Immature natural killer cell (primary cell): ENCODE data around the gene DIO3. TPM values are rescaled to one million over a fixed set of nuclear protein-coding genes. Genes with fewer than 3 reads are reported as not detected.

ENCODE experiments used
- DNase-seq, 3 donors: peaks; one replicate each; pipeline ENCODE4 v3.0.0; 2022; ENCODE audit warnings: mixed read lengths in 1 of 3
- H3K27ac Mint-ChIP-seq, 6 donors: one replicate each; pipeline ENCODE4 v1.8.0; 2020; ENCODE audit warnings: mixed read lengths in 6 of 6, mild to moderate bottlenecking in 5 of 6, inconsistent platforms in 4 of 6, moderate library complexity in 3 of 6
- H3K27me3 Mint-ChIP-seq, 3 donors: one replicate each; pipeline ENCODE4 v1.8.0; 2020 to 2021; ENCODE audit warnings: low read depth in 3 of 3, mild to moderate bottlenecking in 3 of 3, mixed read lengths in 3 of 3, moderate library complexity in 3 of 3, inconsistent platforms in 1 of 3
- H3K36me3 Mint-ChIP-seq, 3 donors: one replicate each; pipeline ENCODE4 v1.8.0; 2020; ENCODE audit warnings: mixed read lengths in 3 of 3, inconsistent platforms in 2 of 3, mild to moderate bottlenecking in 2 of 3
- H3K4me1 Mint-ChIP-seq, 2 donors: one replicate each; pipeline ENCODE4 v1.8.0; 2020; ENCODE audit warnings: inconsistent platforms in 2 of 2, mild to moderate bottlenecking in 2 of 2, mixed read lengths in 2 of 2, moderate library complexity in 1 of 2
- H3K4me3 Mint-ChIP-seq, 5 donors: one replicate each; pipeline ENCODE4 v1.8.0; 2020; ENCODE audit warnings: mild to moderate bottlenecking in 5 of 5, mixed read lengths in 5 of 5, inconsistent platforms in 3 of 5, moderate library complexity in 3 of 5
- H3K9me3 Mint-ChIP-seq, 6 donors: one replicate each; pipeline ENCODE4 v1.8.0; 2020; ENCODE audit warnings: mild to moderate bottlenecking in 6 of 6, mixed read lengths in 6 of 6, inconsistent platforms in 4 of 6, moderate library complexity in 3 of 6
- polyA plus RNA-seq, 3 donors: library from polyadenylated mRNA; unstranded; fragments of 300-500 nt; fragmentation: Illumina TruSeq; gene quantifications; one replicate each; pipeline ENCODE4 v1.2.3, GENCODE V29; 2021

The DIO3 gene
- polyA plus RNA-seq, 3 donors from 2014 or later, result not detected

DNA sequence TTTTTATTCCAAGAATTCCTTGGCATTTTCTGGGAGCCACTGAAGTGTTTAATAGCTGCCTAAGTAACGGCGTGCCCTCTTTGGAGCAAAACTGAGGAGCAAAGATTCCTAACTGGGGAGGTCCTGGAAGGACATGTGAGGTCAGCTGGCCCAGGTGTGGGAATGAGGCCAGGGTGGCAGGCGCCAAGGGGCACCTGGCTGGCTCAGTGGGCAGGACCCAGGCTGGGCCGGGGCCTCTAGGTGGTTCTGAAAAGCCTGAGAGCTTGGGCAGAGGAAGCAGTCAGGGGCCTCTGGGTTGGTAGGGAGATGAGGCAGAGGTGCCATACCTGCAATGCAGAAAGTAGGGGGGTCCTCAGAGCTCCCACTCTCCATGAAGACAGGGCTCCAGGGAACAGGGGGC is 27.1 kb upstream of the DIO3 start:
- peaks cover 9 to 20% (median 16%) of the 10 kb centered on the region in 3 donors for H3K27me3 Mint-ChIP-seq
- peaks cover 49 to 55% of the 10 kb centered on the region in 2 donors for H3K4me1 Mint-ChIP-seq
- H3K27ac Mint-ChIP-seq, result peak overlapping the region in 5 of 6 donors; percentile 35 to 96 (median 95)
- H3K9me3 Mint-ChIP-seq, result no peaks in the 10 kb centered on the region
- no peak for DNase-seq
- peak overlapping the region in 2 of 5 donors; percentile 30 to 32 for H3K4me3 Mint-ChIP-seq
- H3K36me3 Mint-ChIP-seq, result no peaks in the 10 kb centered on the region

DNA sequence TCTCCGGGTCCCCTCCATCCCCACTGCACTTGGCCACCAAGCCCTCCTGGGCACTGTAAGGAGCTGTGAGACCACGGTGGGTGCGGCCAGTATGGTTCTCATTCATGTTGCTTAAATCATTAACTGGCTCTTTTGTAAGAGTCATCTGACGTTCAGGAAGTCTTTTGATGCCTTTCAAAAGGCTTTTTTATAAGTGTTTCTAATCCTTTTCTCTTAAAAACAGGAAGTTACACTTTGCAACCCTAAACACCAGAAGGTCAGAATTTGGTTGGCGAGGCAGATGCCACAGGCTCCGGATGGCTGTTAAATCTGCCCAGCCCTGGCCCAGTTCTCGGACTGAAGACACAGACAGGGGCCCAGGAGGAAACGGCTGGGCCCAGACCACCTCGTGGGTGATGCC is 26.1 kb upstream of the DIO3 start:
- peaks cover 49 to 51% of the 10 kb centered on the region in 2 donors for H3K4me1 Mint-ChIP-seq

DNA sequence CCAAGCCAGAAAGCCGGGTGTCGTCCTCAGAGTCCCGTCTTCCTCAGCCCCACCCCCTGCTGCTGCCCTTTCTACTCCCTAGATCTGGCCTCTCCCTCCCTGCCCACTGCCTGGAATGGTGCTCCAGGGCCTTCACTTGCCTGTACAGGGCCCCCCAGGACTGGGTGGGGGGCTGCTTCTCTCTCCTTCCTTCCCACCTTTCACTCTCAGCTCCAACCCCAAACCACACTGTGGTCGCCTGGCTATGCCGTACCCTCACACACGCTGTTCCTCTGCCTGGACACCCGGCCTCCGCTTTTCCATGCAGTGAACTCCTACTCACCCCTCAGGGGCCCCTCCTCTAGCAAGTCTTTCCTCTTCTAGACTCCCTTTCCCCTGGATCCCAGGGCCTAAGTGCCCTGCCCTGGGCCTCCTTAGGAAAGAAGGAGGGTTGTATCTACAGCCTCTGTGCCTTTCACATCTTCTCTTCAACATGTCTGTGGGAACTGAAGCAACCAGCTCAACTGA is 25.5 kb upstream of the DIO3 start:
- Mint-ChIP-seq H3K36me3 (no peaks in the 10 kb centered on the region), H3K4me1 (peaks cover 46 to 47% of the 10 kb centered on the region in 2 donors), H3K9me3 (peaks cover 0 to 2% (median 0%) of the 10 kb centered on the region in 6 donors), H3K27ac (peak overlapping the region; percentile 86 to 96 (median 94)), H3K4me3 (peak overlapping the region; percentile 77 to 90 (median 80)), H3K27me3 (peaks cover 9 to 23% (median 15%) of the 10 kb centered on the region in 3 donors)
- peak in 1 of 3 donors; percentile 57 for DNase-seq

More for the DNA sequence above, 26.1 kb upstream of the DIO3 start:
- Mint-ChIP-seq H3K27ac (peak overlapping the region; percentile 86 to 96 (median 94)), H3K27me3 (peaks cover 9 to 23% (median 13%) of the 10 kb centered on the region in 3 donors), H3K36me3 (no peaks in the 10 kb centered on the region), H3K4me3 (peak overlapping the region; percentile 77 to 90 (median 80)), H3K9me3 (no peaks in the 10 kb centered on the region)
- DNase-seq, result peak; percentile 75 to 78 (median 75)

DNA sequence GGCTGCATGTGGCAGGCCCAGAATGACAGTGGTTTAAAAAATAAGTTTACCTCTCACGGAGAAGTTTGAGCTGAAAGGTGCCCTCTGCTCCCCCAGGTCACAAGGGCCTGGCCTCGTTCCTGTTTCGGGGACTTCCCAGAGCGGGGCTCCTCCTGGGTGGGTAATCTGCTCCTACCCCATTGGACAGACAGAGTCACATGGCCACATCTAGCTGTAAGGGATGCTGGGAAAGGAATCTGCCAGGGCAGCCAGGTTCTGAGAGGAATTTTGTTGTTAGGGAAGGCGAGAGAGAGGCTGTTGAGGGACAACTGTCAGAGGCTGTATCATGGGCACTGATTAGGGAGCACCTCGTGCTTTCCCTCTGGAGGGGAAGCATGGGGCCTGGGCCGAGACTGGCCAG is 24.0 kb upstream of the DIO3 start:
- Mint-ChIP-seq H3K27ac (peak overlapping the region in 2 of 6 donors; percentile 22 to 45), H3K27me3 (peaks cover 8 to 21% (median 15%) of the 10 kb centered on the region in 3 donors), H3K36me3 (no peaks in the 10 kb centered on the region), H3K9me3 (peaks cover 0 to 2% (median 0%) of the 10 kb centered on the region in 6 donors), H3K4me3 (peak overlapping the region in 1 of 5 donors; percentile 47), H3K4me1 (peaks cover 45 to 47% of the 10 kb centered on the region in 2 donors)
- DNase-seq, result no peak

DNA sequence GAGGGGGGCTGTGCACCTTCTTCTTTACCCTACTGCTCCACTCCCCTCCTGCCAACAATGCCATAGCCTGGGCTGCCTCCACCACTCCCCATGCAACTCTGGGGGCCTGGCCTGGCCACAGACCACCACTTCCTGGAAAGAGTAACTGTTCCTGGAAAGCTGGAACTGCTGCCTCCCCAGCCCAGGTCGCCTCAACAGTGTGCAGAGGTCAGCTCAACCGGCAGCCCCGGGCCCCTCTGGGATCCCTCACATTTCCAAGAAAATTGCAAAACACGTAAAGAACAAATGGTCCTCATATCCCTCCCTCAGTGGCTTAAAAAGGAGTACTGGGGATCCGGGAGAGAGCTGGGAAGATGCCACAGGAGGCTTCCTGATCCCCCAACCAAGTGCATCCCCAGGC is 22.4 kb upstream of the DIO3 start:
- Mint-ChIP-seq H3K9me3 (peaks cover 0 to 3% (median 0%) of the 10 kb centered on the region in 6 donors), H3K4me1 (peaks cover 38 to 43% of the 10 kb centered on the region in 2 donors), H3K27ac (no peak overlapping the region), H3K27me3 (peaks cover 8 to 21% (median 15%) of the 10 kb centered on the region in 3 donors), H3K36me3 (peaks cover 0 to 3% (median 0%) of the 10 kb centered on the region in 3 donors), H3K4me3 (no peak overlapping the region)
- DNase-seq, result no peak

DNA sequence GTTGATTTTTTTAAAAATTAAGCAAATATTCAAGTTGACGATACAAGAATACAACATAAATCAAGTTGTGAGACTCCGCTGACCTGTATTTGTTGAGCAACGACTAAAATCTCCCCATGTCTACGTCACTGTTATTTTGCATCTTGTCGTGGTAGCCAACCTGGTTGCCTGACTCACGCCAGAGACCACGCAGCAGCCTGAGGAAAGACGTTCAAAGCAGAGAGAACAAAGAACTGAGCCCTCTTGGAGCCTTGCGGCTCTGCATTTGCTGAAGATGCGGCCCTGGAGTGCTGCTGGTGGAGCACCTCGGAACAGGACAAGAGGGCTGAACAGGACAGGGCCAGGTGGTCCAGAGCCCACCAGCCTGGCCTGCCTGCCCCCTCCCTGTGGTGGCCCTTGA is 21.4 kb upstream of the DIO3 start:
- H3K4me3 Mint-ChIP-seq, result no peak overlapping the region
- peaks cover 8 to 21% (median 15%) of the 10 kb centered on the region in 3 donors for H3K27me3 Mint-ChIP-seq
- no peak overlapping the region for H3K27ac Mint-ChIP-seq
- no peak for DNase-seq
- peaks cover 28 to 34% of the 10 kb centered on the region in 2 donors for H3K4me1 Mint-ChIP-seq
- peaks cover 0 to 3% (median 0%) of the 10 kb centered on the region in 3 donors for H3K36me3 Mint-ChIP-seq
- peaks cover 0 to 5% (median 0%) of the 10 kb centered on the region in 6 donors for H3K9me3 Mint-ChIP-seq

DNA sequence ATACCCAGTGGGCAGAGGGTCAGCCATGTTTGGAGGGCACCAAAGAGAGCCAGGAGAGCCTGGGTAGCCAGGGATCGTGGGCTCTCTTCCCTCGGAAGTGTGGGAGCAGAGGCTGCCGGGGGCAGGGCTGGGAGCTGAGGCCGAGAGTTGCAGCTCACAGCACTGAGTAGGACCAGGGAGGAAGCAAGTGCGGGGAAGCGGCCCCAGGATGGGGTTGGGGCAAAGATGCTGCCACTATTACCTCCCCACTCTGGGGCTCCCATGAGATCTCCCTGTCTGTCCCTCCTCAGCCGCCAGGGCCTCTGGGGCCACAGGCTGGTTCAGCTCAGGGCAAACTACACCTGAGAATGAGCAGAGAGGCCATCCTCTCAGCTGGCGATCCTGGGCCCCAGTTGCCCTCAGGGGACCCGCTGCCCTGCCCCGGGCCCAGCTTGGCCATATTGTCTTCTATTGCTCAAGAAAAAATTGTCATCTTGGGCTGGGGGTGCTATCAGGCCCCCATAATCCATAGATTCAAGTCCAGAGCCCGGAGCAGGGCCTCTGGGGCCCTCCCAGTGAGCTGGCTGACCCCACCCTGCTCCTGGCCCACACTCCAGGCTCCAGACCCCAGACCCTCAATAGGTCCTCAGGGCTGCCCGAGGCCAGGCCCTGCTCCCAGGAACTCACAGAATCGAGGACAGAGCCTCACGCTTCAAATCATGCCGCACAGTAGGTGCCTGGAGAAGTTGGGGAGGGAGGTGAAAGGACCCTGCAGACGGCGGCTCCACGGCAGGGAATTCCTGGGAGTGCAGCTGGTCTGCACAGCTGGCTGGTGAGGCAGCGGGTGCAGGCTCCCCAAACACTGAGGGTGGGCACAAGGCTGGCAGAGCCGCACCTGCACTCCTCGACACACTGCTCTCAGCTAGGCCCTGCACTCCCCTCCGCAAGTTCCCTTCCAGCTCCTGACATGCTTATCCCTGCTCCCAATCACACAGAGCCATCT is 20.5 kb upstream of the DIO3 start:
- DNase-seq, result no peak
- peaks cover 0 to 3% (median 0%) of the 10 kb centered on the region in 3 donors for H3K36me3 Mint-ChIP-seq
- H3K4me3 Mint-ChIP-seq, result no peak overlapping the region
- peaks cover 19 to 25% of the 10 kb centered on the region in 2 donors for H3K4me1 Mint-ChIP-seq
- H3K27ac Mint-ChIP-seq, result peak overlapping the region in 1 of 6 donors; percentile 71
- H3K27me3 Mint-ChIP-seq, result peaks cover 8 to 15% (median 13%) of the 10 kb centered on the region in 3 donors
- H3K9me3 Mint-ChIP-seq, result peaks cover 0 to 5% (median 0%) of the 10 kb centered on the region in 6 donors

DNA sequence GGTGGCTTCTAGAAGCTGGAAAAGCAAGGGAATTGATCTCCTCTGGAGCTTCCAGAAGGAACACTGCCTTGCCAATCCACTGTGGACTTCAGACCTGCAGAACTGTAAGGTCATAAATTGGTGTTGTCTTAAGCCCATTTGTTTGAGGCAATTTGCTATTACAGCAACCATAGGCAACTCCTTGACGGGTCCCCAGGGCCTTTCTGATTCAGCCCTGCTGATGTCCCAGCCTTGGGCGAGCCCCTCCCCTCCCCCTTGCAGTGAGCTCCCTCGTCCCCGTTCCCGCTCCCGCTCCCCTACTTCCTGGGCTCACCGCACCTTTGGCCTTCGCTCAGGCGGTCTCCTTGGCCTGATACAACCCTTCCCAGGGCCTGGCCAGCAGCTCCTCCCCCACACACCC is 18.9 kb upstream of the DIO3 start:
- peaks cover 0 to 3% (median 0%) of the 10 kb centered on the region in 3 donors for H3K36me3 Mint-ChIP-seq
- H3K27me3 Mint-ChIP-seq, result peaks cover 8 to 10% (median 9%) of the 10 kb centered on the region in 3 donors
- H3K4me3 Mint-ChIP-seq, result no peak overlapping the region
- no peak for DNase-seq
- no peak overlapping the region for H3K27ac Mint-ChIP-seq
- H3K9me3 Mint-ChIP-seq, result peaks cover 0 to 5% (median 0%) of the 10 kb centered on the region in 6 donors
- H3K4me1 Mint-ChIP-seq, result peaks cover 3 to 9% of the 10 kb centered on the region in 2 donors

DNA sequence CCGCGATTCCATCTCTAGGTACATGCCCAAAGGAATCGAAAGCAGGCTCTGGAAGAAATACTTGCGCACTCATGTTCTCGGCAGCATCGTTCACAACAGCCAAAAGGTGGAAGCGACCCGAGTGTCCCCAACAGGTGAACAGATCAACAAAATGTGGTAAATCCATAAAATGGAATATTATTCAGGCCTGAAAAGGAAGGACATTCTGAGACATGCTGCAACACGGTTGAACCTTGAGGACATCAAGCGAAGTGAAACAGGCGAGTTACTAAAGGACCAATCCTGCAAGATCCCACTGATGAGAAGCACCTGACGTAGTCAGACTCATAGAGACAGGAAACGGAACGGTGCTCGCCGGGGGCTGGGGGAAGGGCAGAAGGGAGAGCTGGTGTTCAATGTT is 17.5 kb upstream of the DIO3 start:
- Mint-ChIP-seq H3K27me3 (peaks cover 4 to 8% (median 5%) of the 10 kb centered on the region in 3 donors), H3K4me3 (no peak overlapping the region), H3K36me3 (peaks cover 0 to 3% (median 0%) of the 10 kb centered on the region in 3 donors), H3K4me1 (no peaks in the 10 kb centered on the region), H3K27ac (no peak overlapping the region), H3K9me3 (peaks cover 0 to 5% (median 0%) of the 10 kb centered on the region in 6 donors)
- DNase-seq, result no peak

DNA sequence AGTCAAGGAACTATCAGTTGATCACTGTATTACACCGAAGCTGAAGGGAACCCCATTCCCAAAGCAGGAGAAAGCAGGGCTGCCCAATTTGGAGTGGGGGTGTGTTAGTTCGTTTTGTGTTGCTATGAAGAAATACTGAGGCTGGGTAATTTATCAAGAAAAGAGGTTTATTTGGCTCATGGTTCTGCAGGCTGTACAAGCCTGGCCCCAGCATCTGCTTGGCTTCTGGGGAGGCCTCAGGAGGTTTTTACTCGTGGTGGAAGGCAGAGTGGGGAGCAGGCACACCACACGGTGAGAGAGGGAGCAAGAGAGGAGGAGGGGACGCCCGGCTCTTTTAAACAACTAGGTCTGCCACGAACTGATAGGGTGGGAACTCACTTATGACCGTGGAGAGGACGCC is 16.7 kb upstream of the DIO3 start:
- peaks cover 2 to 8% (median 5%) of the 10 kb centered on the region in 3 donors for H3K27me3 Mint-ChIP-seq
- H3K4me3 Mint-ChIP-seq, result no peak overlapping the region
- H3K9me3 Mint-ChIP-seq, result peaks cover 0 to 5% (median 0%) of the 10 kb centered on the region in 6 donors
- H3K27ac Mint-ChIP-seq, result no peak overlapping the region
- H3K4me1 Mint-ChIP-seq, result no peaks in the 10 kb centered on the region
- H3K36me3 Mint-ChIP-seq, result peaks cover 0 to 3% (median 0%) of the 10 kb centered on the region in 3 donors
- DNase-seq, result no peak

DNA sequence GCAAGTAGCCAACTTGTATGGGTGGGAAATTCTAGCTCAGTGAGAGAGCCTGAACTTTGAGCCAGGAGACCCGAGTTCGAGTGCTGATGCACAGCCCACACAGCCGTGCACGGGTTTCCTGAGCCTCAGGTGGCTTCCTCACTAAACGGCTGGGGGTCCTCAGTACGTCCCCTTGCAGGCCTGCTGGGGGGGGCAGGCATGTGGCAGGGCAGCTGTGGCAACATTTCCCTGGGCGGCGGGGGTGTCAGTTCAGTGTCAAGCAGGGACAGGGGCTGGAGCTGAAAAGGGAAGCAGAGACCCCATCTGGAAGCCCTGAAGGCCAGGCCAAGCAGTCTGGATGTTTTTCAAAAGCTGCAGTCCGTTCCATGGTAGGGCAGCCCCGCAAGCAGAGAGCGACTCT is 14.6 kb upstream of the DIO3 start:
- Mint-ChIP-seq H3K9me3 (peaks cover 0 to 5% (median 0%) of the 10 kb centered on the region in 6 donors), H3K4me1 (no peaks in the 10 kb centered on the region)

DNA sequence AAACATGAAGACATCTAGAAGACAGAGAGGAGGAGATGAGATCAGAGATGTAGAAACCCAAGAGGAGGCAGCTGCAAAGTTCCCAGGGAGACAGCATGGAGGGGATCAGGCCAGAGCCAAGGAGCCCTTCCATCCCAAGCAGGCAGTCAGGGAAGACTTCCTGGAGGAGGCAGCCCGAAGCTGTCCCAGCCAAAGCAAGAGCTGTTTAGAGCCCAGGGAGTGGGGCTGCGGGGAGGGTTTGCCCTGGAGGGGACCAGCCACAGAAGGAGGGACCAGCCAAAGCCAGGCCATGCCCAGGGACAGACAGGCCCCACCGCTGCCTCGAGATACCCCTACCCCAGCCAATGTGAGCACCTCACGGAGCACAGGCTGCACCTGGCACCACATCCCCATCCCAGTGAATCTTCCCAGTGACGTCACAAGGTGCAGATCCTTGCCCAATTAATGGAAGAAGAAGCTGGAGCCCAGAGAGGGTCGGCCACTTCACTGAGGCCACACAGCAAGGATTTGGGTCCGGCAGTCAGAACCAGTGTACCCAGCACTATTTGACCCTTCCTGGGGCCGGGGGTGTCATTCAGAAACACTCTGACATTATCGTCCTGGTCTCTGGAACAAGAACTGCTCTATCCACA is 14.1 kb upstream of the DIO3 start:
- Mint-ChIP-seq H3K27me3 (peaks cover 0 to 7% (median 0%) of the 10 kb centered on the region in 3 donors), H3K9me3 (peaks cover 0 to 5% (median 0%) of the 10 kb centered on the region in 6 donors), H3K4me3 (no peak overlapping the region), H3K36me3 (peaks cover 0 to 3% (median 0%) of the 10 kb centered on the region in 3 donors), H3K4me1 (no peaks in the 10 kb centered on the region), H3K27ac (peak overlapping the region in 1 of 6 donors; percentile 49)
- DNase-seq, result no peak

More for the DNA sequence above, 14.6 kb upstream of the DIO3 start:
- DNase-seq, result no peak
- H3K36me3 Mint-ChIP-seq, result peaks cover 0 to 3% (median 0%) of the 10 kb centered on the region in 3 donors
- H3K27me3 Mint-ChIP-seq, result peaks cover 0 to 7% (median 0%) of the 10 kb centered on the region in 3 donors
- peak overlapping the region in 1 of 6 donors; percentile 49 for H3K27ac Mint-ChIP-seq
- no peak overlapping the region for H3K4me3 Mint-ChIP-seq

DNA sequence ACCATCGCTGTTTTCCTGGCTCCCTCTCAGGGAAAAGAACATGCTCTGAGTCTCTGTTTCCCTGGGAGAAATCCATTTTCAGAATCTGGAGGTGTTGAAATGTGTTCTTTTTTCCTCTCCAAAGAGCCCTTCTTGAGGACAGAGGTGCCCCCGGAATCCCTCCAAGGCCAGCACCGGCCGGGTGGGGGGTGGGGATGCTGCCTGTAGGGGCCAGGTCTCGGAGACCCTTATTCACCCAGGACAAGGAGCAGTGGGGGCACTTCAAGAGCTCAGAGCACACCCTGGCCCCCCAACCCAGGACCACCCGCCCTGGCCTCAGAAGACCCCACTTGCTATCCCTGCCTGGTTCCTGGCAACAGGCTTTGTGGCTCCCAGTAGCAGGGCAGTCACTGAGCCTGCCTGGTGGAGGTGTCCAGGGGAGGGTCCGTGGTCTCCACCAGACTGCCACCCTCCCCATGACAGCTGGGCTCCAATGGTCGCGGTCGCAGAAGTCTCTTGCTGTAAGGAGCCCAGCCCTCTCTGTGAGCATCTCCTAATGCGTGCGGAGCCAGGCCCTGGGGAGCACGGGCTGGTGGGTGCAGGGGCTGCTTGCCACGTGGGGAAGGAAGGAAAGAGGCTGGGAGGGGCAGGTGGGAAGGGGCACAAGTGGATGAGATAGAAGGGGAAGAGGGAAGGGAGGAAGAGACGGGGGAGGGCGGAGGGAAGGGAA is 13.2 kb upstream of the DIO3 start:
- Mint-ChIP-seq H3K4me3 (no peak overlapping the region), H3K9me3 (peaks cover 0 to 5% (median 0%) of the 10 kb centered on the region in 6 donors), H3K36me3 (peaks cover 0 to 3% (median 0%) of the 10 kb centered on the region in 3 donors), H3K27ac (no peak overlapping the region), H3K4me1 (no peaks in the 10 kb centered on the region), H3K27me3 (peaks cover 0 to 9% (median 2%) of the 10 kb centered on the region in 3 donors)
- DNase-seq, result no peak
